Astrocyte of the cerebellum (primary cell): ENCODE measurements around the gene HCN4.

Experiments used
- DNase-seq: peaks from one replicate; pipeline ENCODE4 v3.0.0-alpha.2; 2011; ENCODE audit warnings: low read depth
- H3K4me3 ChIP-seq: 2 replicates; pipeline ENCODE4 v1.5.1; 2011; ENCODE audit warnings: mild to moderate bottlenecking, low read depth, low read length, moderate library complexity
- CTCF ChIP-seq: IDR thresholded peaks from 2 replicates; pipeline ENCODE4 v1.5.1; 2012; ENCODE audit warnings: low read length, low read depth, moderate library complexity, mild to moderate bottlenecking; ENCODE audit errors: missing control alignments
- in situ Hi-C: cut with HindIII; loops from 2 replicates; pipeline ENCODE4 v1.10.0; 2017; ENCODE audit warnings: low sequenced_read_pairs

HCN4 gene

GRCh38 chr15:73371812-73372211 is 3.1 kb upstream of the HCN4 start:
- no peak for DNase-seq
- in situ Hi-C loops: no loop called here
- no peak overlapping the region for H3K4me3 ChIP-seq
- no peak for TF ChIP-seq CTCF

- H3K4me3 ChIP-seq: no peak overlapping the region
- in situ Hi-C loops: no loop called here
- no peak for TF ChIP-seq CTCF
- DNase-seq: no peak
These were observed 1.4 kb upstream of the HCN4 start for GRCh38 chr15:73370151-73370550.

- no peak overlapping the region for H3K4me3 ChIP-seq
- TF ChIP-seq CTCF: no peak
- in situ Hi-C loops: no loop called here
- no peak for DNase-seq
These were observed 466 bp upstream of the HCN4 start for GRCh38 chr15:73369154-73369694.

GRCh38 chr15:73367624-73368300 is 996 bp downstream of the HCN4 start:
- in situ Hi-C loops: no loop called here
- no peak for TF ChIP-seq CTCF
- no peak overlapping the region for H3K4me3 ChIP-seq
- no peak for DNase-seq

GRCh38 chr15:73366766-73367623 is 1.8 kb downstream of the HCN4 start:
- in situ Hi-C loops: no loop called here
- no peak overlapping the region for H3K4me3 ChIP-seq
- no peak for TF ChIP-seq CTCF
- no peak for DNase-seq

GRCh38 chr15:73364070-73364469 is 4.7 kb downstream of the HCN4 start:
- DNase-seq: no peak
- no peak for TF ChIP-seq CTCF
- in situ Hi-C loops: no loop called here
- no peak overlapping the region for H3K4me3 ChIP-seq
